ENCODE results near the gene RAB1B.

- TF ChIP-seq, protein P1, sequence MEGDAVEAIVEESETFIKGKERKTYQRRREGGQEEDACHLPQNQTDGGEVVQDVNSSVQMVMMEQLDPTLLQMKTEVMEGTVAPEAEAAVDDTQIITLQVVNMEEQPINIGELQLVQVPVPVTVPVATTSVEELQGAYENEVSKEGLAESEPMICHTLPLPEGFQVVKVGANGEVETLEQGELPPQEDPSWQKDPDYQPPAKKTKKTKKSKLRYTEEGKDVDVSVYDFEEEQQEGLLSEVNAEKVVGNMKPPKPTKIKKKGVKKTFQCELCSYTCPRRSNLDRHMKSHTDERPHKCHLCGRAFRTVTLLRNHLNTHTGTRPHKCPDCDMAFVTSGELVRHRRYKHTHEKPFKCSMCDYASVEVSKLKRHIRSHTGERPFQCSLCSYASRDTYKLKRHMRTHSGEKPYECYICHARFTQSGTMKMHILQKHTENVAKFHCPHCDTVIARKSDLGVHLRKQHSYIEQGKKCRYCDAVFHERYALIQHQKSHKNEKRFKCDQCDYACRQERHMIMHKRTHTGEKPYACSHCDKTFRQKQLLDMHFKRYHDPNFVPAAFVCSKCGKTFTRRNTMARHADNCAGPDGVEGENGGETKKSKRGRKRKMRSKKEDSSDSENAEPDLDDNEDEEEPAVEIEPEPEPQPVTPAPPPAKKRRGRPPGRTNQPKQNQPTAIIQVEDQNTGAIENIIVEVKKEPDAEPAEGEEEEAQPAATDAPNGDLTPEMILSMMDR (IDR thresholded peaks at IDR 0.05), result no peak
- no peak for TF ChIP-seq POLR2A (IDR thresholded peaks at IDR 0.05)
Observed at GRCh38 chr11:66221726-66222236, 46.7 kb upstream of the RAB1B start.

Measured in uterus (tissue), 2 donors.